Measurements from ENCODE around the gene FDX1. TPM values are rescaled to one million over a fixed set of nuclear protein-coding genes. Genes with fewer than 3 reads are reported as not detected.

Gene FDX1
- total RNA-seq, 2 donors from 2014 or later = 11.8 to 12.1 TPM

DNA sequence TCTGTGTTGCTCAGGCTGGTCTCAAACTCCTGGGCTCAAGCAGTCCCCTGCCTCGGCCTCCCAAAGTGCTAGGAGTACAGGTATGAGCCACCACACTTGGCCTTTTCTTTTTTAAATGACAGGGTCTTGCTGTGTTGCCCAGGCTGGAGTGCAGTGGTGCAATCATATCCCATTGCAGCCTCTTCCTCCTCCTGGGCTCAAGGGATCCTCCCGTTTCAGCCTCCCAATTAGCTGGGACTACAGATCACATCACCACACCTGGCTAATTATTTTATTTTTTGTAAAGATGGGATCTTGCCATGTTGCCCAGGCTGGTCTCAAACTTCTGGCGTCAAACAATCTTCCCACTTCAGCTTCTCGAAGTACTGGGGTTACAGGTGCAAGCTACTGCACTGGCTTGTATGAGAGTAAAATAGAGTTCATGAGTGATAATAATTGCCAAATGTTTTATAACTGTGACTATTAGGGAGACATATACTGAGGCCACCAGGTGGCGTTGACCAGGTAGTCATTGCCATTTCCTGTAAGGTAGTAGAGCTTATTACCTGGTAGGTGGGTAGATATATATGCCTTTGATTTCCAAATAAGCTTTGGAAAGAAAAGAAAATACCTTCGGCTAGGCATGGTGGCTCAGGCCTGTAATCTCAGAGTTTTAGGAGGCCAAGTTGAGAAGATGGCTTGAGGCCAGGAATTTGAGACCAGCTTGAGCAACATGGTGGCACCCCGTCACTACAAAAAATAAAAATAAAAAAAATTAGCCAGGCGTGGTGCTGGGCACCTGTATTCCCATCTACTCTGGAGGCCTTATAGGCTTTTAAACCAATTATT is 5.4 kb downstream of the FDX1 start:
- no peak overlapping the region for H3K9ac ChIP-seq (ENCODE audit: extremely low read depth, low read length, poor library complexity, severe bottlenecking)
- Mint-ChIP-seq H3K4me3 (no peak overlapping the region), H3K27ac (no peak overlapping the region), H3K9me3 (peaks cover 17% of the 10 kb centered on the region), H3K36me3 (ENCODE audit: low read depth) (peaks cover 35% of the 10 kb centered on the region), H3K27me3 (ENCODE audit: insufficient read depth) (no peaks in the 10 kb centered on the region), H3K4me1 (peaks cover 18% of the 10 kb centered on the region)
- DNase-seq = peak; percentile 70
- 91 to 92% methylated on average over 3 to 7 of the region's 8 CpGs for WGBS, 2 experiments (ENCODE audit: insufficient coverage in 1 of 2, insufficient read length in 1 of 2)
- peaks cover 26% of the 10 kb centered on the region for H3K36me3 ChIP-seq (ENCODE audit: control insufficient read depth, insufficient read depth, low read length)
- H3K27ac ChIP-seq (ENCODE audit: low read depth, low read length) = no peak overlapping the region
- peaks cover 27% of the 10 kb centered on the region for H3K9me3 ChIP-seq (ENCODE audit: control insufficient read depth, low read length)
- no peak overlapping the region for H3K4me3 ChIP-seq (ENCODE audit: low read length)
- peak; percentile 77 for TF ChIP-seq CTCF (conservative IDR thresholded peaks at IDR 0.05)
- no peaks in the 10 kb centered on the region for H3K27me3 ChIP-seq (ENCODE audit: control insufficient read depth, insufficient read depth, low read length, poor library complexity, severe bottlenecking)
- peaks cover 8% of the 10 kb centered on the region for H3K4me1 ChIP-seq (ENCODE audit: control insufficient read depth, insufficient read depth, low read length)

GRCh38 chr11:110435780-110436717 is 6.3 kb downstream of the FDX1 start:
- 93 to 94% methylated on average over 5 of the region's 8 CpGs for WGBS, 2 experiments (ENCODE audit: insufficient coverage in 1 of 2, insufficient read length in 1 of 2)
- H3K27ac ChIP-seq (ENCODE audit: low read depth, low read length) = no peak overlapping the region
- H3K9me3 Mint-ChIP-seq = peaks cover 26% of the 10 kb centered on the region
- H3K36me3 ChIP-seq (ENCODE audit: control insufficient read depth, insufficient read depth, low read length) = peaks cover 35% of the 10 kb centered on the region
- H3K4me1 ChIP-seq (ENCODE audit: control insufficient read depth, insufficient read depth, low read length) = peaks cover 8% of the 10 kb centered on the region
- DNase-seq = no peak
- H3K27ac Mint-ChIP-seq = no peak overlapping the region
- H3K4me1 Mint-ChIP-seq = peaks cover 15% of the 10 kb centered on the region
- TF ChIP-seq CTCF (conservative IDR thresholded peaks at IDR 0.05) = no peak
- no peaks in the 10 kb centered on the region for H3K27me3 Mint-ChIP-seq (ENCODE audit: insufficient read depth)
- H3K9ac ChIP-seq (ENCODE audit: extremely low read depth, low read length, poor library complexity, severe bottlenecking) = no peak overlapping the region
- peaks cover 44% of the 10 kb centered on the region for H3K36me3 Mint-ChIP-seq (ENCODE audit: low read depth)
- no peak overlapping the region for H3K4me3 Mint-ChIP-seq
- no peaks in the 10 kb centered on the region for H3K27me3 ChIP-seq (ENCODE audit: control insufficient read depth, insufficient read depth, low read length, poor library complexity, severe bottlenecking)
- peaks cover 36% of the 10 kb centered on the region for H3K9me3 ChIP-seq (ENCODE audit: control insufficient read depth, low read length)
- H3K4me3 ChIP-seq (ENCODE audit: low read length) = no peak overlapping the region

GRCh38 chr11:110438017-110438416 is 8.3 kb downstream of the FDX1 start:
- Mint-ChIP-seq H3K27ac (no peak overlapping the region), H3K9me3 (peaks cover 41% of the 10 kb centered on the region), H3K27me3 (ENCODE audit: insufficient read depth) (no peaks in the 10 kb centered on the region), H3K4me1 (peaks cover 7% of the 10 kb centered on the region), H3K4me3 (no peak overlapping the region), H3K36me3 (ENCODE audit: low read depth) (peaks cover 63% of the 10 kb centered on the region)
- 86 to 100% methylated on average over 1 to 2 of the region's 2 CpGs for WGBS, 2 experiments (ENCODE audit: insufficient coverage in 1 of 2, insufficient read length in 1 of 2)
- Histone ChIP-seq H3K4me3 (ENCODE audit: low read length) (no peak overlapping the region), H3K4me1 (ENCODE audit: control insufficient read depth, insufficient read depth, low read length) (peaks cover 4% of the 10 kb centered on the region), H3K36me3 (ENCODE audit: control insufficient read depth, insufficient read depth, low read length) (peaks cover 53% of the 10 kb centered on the region), H3K9ac (ENCODE audit: extremely low read depth, low read length, poor library complexity, severe bottlenecking) (no peak overlapping the region), H3K9me3 (ENCODE audit: control insufficient read depth, low read length) (peaks cover 46% of the 10 kb centered on the region), H3K27ac (ENCODE audit: low read depth, low read length) (no peak overlapping the region), H3K27me3 (ENCODE audit: control insufficient read depth, insufficient read depth, low read length, poor library complexity, severe bottlenecking) (no peaks in the 10 kb centered on the region)
- no peak for TF ChIP-seq CTCF (conservative IDR thresholded peaks at IDR 0.05)
- DNase-seq = no peak

Data from endodermal cell (in vitro differentiated cells).